ENCODE data around the gene MS4A6A.
"Not testable (repeated sequence)": the region's sequence is repeated elsewhere in the genome, so short reads cannot be mapped to it uniquely, and the experiment has no call there.

The MS4A6A gene, protein sequence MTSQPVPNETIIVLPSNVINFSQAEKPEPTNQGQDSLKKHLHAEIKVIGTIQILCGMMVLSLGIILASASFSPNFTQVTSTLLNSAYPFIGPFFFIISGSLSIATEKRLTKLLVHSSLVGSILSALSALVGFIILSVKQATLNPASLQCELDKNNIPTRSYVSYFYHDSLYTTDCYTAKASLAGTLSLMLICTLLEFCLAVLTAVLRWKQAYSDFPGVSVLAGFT

DNA sequence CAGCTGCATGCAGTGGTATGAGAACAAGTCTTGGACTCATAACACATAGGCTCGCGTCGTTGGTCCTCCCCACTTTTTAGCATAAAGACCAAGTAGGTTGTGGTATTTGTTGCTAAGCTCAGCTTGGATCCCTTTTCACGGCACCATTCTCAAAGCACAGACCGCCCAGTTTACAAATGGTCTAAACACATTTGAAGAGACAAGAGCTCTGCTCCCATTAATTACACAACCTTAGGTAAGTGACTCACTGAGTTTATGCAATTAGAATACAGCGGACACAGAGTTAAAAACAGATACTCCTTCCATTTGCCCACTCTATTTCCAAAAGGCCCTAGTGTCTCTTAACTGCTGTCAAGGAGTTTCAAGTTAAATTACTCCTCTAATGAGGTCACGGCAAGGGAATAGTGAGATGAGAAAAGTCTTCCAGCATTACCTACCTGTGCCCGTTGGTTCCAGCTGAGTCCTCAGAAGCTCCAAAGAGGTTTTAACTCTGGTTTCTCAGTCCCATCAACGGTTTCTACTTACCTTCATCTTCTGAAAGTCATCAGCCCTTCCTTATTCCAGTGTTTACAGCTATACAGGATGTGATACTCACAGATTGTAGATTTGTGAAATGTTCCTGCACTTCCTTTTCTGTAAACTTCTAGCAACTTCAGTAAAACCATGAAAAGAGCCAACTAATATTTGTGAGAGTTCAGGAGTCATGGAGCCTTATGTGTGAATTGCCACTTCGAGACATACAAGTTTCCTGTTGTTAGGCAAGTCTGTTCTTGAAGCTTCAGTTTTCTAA is at the start of gene MS4A6A:
Gene MS4A6A, minus strand, starts transcription at position 543 of the 790 bp plus-strand sequence. CDS start 1,356 bp downstream, outside the sequence.
- DNase-seq (ENCODE audit: low spot score): no peak

DNA sequence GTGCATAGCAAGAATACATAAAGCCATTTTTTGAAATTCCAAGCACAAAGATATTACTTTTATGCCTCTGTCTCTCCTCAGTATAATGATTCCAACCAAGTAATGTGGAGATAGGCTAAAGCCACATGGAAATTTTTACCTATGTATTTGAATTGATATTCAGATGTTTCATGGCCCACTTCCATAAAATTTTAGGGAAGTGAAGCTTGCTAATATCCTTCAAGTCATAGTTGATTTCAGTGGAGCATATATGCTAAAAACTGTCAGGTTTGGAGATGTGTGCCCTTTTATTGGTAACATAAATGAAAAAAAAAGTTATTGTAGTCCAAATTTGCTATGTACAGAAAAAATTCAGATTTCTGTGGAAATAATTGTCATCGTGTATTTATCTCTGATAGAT is 47.8 kb upstream of the MS4A6A start:
- no peak for DNase-seq (ENCODE audit: low spot score)

DNA sequence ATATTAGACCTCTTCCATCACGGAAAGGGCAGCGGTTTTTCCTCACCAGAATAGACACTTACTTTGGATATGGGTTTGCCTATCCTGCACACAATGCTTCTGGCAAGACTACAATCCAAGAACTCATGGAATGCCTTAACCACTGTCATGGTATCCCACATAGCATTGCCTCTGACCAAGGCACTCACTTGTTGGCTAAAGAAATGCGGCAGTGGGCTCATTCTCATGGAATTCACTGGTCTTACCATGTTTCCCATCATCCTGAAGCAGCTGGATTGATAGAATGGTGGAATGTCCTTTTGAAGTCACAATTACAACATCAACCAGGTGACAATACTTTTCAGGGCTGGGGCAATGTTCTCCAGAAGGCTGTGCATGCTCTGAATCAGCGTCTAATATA is 39.3 kb upstream of the MS4A6A start:
- no peak for DNase-seq (ENCODE audit: low spot score)

DNA sequence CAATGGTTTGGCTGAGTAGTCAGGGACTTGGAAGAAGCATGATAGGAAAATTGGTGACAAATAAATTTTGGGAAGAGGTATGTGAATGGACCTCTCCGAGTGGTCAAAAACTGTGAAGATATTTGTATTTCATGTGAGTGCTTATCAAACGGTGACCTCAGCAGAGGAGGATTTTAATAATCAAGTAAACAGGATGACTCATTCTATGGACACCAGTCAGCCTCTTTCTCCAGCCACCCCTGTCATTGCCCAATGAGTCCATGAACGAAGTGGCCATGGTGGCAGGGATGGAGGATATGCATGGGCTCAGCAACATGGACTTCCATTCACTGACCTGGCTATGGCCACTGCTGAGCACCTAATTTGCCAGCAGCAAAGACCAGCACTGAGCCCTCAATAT is 38.8 kb upstream of the MS4A6A start:
- DNase-seq (ENCODE audit: low spot score): no peak

DNA sequence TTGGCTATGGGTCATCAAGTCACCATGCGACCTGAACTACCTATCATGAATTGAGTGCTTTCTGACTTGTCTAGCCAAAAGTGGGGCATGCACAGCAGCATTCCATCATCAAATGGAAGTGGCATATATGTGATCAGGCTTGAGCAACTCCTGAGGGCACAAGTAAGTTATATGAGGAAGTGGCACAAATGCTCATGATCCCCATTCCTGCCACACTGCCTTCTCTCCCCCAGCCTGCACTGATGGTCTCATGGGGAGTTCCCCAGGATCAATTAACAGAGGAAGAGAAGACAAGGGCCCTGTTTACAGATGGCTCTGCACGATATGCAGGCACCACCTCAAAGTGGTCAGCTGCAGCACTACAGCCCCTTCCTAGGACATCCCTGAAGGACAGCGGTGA is 38.3 kb upstream of the MS4A6A start:
- no peak for DNase-seq (ENCODE audit: low spot score)

DNA sequence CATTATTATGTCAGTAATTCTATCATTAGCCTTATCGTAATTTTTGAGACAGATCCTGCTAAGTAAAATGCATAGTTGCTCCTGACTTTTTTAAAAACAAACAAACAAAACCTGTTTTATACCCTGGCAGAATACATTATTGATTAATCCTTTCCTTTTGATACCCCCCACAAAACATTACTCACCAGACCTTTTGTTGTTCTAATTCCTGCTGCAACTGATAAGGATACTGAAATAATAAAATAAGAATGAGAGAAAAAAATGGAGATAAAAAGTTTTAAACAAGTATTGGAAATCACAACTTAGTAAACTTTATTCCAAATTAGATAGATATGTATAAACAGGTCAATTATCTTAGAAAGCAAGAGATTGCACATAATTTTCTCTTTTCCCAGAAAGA is 31.5 kb upstream of the MS4A6A start:
- no peak for DNase-seq (ENCODE audit: low spot score)

DNA sequence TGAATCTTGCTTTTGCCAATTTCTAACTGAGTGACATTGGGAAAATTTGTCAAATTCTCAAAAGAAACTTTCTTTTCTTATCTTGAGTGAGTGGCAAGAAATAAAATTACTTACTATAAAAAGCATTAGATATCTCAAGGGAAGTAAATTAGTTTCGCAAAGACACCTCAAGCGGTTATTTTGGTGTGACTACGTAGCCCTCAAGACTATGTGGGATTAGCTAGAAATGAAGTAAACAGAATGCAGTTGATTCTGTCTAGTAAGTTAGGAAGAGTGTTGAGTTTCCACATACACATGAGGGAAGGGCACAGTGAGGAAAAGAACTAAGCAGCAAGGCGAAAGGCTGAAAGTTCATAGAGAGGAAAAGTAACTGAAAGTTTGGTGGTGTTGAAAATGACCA is 28.3 kb upstream of the MS4A6A start:
- no peak for DNase-seq (ENCODE audit: low spot score)

DNA sequence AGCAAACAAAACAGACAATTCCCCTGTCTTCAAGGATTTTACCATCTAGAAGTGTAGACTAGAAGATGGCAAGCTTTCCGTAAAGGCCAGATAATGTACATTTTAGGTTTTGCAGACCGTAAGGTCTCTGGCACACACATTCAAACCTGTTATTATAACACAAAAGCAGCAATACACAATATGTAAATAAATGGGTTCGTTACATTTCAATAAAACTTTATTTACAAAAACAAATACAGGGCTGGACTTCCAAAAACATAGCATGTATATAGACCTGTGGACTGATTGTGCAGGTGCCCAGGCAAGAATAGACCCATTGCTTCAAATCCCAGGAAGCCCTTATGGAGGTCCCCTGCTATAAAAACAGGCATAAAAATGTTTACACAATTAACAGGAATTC is 27.1 kb upstream of the MS4A6A start:
- no peak for DNase-seq (ENCODE audit: low spot score)

DNA sequence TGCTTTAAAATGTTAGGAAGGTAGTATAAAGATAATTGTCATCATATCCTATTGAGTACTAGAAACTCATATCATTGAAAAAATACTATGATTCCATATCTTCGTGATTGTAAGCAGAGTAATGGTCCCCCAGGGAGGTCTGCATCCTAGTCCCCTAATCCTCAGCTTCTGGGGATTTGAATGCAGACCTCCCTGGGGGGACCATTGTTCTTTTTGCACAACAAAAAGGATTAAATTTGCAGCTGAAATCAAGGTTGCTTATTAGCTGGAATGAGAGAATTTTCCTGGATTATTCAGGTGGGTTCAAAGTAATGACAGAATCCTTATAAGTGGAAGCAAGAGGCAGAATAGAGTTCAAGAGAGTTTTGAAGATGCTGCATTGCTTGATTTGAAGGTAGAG is 26.1 kb upstream of the MS4A6A start:
- DNase-seq (ENCODE audit: low spot score): no peak

DNA sequence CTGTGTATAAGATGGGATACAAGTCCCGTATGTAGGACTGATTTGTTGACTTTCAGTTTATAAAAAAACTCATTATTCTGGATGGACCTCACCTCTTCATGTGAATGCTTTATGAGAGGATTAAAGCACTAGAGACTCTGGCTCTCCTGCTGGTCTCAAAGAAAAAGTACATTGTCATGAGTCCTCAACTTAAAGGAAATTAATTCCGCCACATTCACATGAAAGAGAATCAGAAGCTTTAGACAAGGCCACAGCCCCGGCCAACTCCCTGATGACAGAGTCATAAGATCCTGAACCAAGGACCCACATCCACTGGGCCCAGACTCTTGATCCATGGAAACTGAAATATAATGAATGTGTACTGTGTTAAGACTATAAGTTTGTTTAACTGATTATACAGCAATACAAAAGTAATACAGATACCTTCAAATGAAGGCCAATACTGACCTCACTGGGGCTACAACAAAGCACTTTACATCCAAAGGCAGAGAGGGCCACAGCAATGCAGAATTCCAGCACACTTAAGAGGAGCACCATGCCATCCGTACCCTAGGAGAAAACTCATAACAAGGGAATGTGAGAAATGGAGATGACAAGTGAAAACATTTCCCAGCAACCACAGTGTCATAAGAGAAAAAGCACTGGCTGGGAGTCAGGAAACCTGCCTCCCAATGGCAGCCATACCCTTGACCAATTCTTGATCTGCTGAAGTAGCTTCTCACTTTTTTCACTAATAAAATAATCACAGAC is 25.4 kb upstream of the MS4A6A start:
- DNase-seq (ENCODE audit: low spot score): no peak

DNA sequence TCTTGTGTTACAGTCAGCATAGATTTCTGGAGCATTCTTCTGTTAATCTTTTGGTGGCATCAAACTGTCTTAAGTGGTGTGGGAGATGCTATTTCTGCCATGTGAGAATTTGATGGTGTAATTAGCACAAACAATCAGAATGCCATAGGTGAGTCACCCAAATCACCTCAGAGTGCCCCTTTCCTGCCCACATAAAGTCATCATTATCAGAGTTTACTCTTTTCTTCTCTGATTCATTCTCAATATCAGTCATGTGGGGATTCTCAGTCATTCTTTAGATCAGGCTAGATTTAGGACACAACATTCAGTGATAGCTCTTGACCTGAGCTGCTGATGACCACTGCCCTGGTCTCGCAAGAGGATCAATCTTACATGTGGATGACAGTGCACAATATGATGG is 23.7 kb upstream of the MS4A6A start:
- DNase-seq (ENCODE audit: low spot score): no peak

DNA sequence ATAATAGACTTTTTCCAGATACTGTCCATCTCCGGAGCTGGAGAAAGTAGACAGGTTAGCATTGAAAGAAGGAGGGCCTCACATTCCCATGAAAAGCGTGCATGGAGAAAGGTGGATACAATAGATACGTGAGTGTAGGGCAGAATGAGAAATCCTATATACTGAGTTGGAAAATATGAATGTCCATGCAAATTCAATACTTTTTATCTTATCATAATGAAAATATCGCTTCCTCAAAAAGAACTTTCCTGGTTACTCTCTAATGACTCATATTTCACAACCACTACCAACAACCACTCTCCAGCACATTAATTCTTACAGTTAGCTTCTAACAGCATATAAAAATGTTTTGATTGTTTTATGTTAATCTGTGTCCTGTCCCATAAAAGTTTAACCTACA is 22.0 kb upstream of the MS4A6A start:
- no peak for DNase-seq (ENCODE audit: low spot score)

DNA sequence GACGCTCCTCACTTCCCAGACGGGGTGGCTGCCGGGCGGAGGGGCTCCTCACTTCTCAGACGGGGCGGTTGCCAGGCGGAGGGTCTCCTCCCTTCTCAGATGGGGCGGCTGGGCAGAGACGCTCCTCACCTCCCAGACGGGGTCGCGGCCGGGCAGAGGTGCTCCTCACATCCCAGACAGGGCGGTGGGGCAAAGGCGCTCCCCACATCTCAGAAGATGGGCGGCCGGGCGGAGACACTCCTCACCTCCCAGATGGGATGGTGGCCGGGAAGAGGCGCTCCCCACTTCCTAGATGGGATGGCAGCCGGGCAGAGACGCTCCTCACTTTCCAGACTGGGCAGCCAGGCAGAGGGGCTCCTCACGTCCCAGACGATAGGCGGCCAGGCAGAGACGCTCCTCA is 18.5 kb upstream of the MS4A6A start:
- not testable (repeated sequence) for DNase-seq (ENCODE audit: low spot score)

DNA sequence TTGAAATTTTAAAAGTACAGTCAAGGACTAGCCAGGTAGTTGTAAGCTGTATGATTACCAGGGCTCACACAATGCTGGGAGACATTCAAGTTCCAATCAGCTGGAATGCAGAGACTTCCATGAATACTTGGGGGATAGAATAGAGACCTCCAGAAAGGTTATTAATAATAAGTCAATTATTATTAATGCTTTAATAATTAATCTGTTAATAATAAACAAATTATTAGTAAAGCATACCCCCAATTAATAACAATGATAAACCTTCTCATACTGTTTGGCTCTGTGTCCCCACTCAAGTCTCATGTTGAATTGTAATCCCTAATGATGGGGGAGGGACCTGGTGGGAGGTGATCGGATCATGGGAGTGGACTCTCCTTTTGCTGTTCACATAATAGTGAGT is 14.6 kb upstream of the MS4A6A start:
- no peak for DNase-seq (ENCODE audit: low spot score)

DNA sequence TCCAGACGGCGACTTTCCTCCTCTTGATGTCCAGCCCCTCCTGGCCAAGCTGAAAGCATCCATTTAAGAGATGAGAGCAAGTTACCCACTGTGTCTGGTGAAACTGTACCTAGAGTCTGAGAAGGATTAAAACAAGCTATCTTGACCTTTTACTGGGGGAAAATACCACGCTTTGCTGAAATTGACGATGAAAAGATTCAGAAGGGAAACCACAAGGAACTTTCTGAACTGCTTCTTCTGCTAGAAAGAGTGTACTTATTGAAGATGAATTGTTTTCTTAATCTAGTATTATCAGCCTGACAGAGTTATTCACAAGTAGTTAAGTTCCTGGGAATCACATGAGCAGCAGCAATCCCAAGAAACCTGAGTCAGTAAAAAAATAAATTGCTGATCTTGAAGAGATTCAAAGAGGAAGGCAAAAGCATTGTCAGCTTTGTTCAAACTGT is 13.1 kb upstream of the MS4A6A start:
- no peak for DNase-seq (ENCODE audit: low spot score)

DNA sequence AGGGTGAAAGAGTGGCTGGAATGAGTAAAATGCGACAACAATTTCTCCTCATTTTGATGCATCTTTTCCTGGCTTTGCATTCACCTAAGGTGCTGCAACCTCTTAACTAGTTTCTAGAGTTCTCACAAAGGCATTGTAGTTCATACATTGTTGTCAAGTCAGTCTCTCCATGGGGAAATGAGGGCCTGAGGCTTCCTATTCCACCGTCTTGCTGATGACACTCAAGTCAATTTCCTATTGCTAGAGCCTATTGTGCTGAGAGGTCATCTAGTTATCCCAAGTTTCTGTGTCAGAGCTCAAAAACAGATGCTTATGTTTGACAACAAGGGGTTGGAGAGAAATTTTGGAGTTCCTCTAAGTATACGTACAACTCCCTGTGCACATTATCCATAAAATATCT is 11.6 kb upstream of the MS4A6A start:
- no peak for DNase-seq (ENCODE audit: low spot score)

DNA sequence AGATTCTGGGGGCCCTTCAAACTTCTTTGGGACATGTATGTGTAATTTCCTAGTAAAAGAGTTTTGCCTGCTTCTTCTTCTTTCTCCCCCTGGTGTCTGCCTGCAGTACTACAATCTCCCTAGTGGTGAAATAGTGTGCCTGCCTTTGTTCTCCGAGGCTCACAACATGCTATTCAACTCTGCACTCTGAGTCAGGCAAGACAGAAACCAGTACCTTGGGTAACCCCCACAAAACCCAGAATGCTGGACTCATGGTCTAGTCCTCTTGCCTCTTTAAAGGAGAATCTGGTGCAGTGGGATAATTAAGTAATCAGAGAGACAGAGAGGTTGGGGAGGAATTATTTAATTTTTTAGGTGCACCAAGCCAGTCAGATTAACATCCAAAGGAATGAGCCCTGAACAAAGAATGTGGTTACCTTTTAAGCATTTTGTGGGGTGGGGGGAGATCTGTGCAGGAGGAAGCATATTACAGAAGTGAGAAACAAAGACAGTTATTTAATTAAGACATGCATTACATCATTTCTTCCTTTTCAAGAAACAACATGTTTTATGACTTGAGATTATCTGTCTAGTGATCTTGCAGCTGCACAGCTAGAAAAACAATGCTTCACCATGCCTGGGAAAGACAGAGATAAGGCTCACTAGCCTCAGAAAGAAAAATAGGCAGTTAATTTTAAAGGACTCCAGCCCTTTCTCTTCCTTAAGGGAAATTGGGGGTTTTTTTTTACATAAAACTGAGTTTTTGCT is 11.0 kb upstream of the MS4A6A start:
- DNase-seq (ENCODE audit: low spot score): peak; percentile 81

DNA sequence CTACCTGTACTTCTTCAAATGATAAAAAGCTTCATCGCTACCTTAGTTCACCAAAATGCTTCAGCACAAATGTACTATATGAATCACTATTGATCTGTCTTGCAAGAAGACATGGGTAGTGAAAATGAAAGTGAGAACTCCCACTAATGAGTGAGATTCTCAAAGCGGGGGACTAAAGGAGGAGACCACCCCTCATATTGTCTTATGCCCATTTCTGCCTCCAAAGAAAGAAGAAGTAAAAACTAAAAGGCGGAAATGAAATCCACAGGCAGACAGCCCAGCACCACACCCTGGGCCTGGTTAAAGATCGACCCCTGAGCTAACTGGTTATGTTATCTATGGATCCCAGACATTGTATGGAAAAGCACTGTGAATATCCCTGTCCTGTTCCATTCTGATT is 9.7 kb upstream of the MS4A6A start:
- DNase-seq (ENCODE audit: low spot score): not testable (repeated sequence)

DNA sequence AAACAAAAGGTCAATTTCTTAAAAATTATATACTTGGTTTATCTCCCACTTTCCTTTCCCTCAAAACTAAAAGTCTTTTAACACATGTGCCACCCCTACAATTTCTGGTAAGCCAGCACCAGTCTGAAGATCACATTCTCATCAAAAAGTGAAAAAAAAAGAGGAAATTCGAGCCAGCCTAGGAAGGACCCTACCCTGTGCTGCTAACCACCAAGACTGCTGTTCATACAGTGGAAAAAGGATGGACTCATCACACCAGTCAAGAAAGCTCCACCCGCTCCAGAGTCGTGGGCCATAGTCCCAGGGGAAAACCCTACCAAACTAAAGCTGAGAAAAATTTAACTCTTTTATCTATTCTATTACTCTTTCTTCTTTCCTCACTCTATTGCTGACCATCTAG is 5.6 kb upstream of the MS4A6A start:
- DNase-seq (ENCODE audit: low spot score): not testable (repeated sequence)

DNA sequence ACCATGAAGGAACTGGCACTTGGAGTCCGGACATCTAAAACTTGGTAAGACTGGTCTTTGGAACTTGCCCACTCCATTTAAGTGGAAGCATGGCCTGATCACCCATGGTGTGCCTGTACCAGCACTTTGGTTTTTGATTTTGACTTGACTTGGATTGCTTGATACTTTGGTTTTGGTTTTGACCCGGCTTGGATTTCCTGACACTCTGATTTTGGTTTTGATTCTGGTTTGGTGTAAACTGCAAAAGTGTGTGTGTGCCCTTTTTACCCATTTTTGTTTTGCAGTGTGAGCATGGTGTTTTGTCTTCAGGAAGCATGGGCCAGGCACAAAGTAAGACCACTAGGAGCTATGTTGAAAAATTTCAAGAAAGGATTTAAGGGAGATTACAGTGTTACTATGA is 3.2 kb upstream of the MS4A6A start:
- DNase-seq (ENCODE audit: low spot score): not testable (repeated sequence)

DNA sequence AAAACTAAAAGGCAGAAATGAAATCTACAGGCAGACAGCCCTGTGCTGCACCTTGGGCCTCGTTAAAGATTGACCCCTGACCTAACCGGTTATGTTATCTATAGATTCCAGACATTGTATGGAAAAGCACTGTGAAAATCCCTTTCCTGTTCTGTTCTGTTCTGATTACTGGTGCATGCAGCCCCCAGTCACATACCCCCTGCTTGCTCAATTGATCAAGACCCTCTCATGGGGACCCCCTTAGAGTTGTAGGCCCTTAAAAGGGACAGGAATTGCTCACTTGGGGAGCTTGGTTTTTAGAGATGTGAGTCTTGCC is 2.6 kb upstream of the MS4A6A start:
- not testable (repeated sequence) for DNase-seq (ENCODE audit: low spot score)

DNA sequence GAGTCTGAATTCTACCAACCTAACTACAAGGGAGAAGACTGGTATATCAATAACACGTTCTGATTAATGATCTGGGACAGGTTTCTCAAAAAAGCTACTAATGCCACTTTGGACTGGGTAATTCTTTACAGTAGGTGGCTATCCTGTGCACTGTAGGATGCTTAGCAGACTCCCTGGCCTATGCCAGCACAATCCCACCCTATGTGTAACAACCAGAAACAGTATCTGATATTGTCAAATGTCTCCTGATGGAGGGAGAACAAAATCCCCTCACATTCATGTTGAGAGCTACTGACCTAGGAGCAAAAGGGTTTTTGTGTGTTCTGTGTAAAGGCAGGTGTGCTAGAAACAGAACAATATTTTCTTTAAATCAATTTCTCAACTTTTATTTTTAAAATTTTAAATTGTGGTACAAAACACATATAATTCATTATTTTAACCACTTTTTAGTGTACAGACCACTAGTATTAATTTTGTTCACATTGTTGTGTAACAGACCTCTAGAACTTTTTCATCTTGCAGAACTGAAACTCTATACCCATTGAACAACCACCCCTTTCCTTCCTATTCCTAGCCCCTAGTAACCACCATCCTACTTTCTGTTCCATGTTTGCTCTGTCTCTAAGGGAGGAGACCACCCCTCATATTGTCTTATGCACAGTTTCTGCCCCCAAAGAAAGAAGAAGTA is 2.1 kb upstream of the MS4A6A start:
- DNase-seq (ENCODE audit: low spot score): no peak
